Bone marrow (tissue), 2 donors: ENCODE results near the gene PGD.
"Not testable (repeated sequence)": the region's sequence is repeated elsewhere in the genome, so short reads cannot be mapped to it uniquely, and the experiment has no call there.

ENCODE experiments used
- DNase-seq, 2 donors: peaks; one replicate each; lab custom pipeline; 2025; lab: John Stamatoyannopoulos, UW

The PGD gene

DNA sequence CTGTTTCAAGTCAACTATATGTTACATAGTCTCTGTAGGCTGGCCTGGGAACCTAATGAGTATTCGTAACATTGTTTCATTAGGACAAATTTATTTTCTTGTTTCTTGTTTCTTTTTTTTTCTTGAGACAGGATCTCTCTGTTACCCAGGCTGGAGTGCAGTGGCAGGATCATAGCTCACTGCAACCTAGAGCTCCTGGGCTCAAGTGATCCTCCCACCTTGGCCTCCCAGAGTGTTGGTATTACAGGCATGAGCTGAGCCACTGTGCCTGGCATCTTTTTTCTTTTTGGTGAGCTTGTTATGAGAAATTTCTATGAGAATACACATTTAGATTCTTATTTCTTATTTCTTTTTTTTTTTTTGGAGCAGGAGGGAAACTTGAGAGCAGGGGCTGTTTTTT lies 38.2 kb downstream of the PGD start:
- DNase-seq, result no peak

DNA sequence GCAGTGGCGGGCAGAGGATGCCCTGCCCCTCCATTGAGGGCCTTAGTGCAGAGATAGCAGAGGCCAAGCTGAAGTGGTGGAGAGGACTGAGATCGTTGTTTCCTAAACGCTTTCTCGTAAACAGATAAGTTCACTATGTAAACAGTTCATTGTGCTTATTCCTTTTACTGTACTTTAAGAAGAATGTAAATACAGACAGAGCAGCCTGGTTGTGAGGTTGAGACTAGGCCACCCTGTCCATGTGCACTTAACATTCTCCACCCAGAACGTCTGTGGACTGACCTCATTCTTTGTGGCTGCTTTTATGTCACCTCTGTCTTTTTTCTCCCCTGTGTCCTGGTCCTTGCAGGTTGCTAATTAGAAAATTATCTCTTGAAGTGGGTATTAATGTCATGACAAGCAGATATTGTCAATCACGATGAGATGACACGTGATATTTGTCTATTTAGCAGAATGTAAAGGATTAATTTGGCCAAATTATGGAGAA lies 39.9 kb downstream of the PGD start:
- no peak for DNase-seq

DNA sequence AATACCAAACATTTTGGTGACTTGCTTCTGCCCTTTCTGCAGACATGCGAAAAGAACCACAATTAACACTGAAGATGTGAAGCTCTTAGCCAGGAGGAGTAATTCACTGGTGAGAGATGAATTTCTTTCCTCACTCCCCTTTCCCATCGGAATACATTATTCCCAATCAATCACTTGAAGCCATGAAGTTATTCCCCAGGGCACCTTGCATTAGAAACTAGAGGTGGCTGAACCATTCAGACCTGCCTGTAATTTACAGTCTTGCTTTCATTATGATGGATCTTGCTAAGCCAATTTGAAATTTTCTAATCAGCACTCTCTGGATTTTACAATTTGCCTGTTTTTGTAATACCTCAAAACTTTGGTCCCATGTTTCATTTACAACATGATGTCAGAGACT lies 41.4 kb downstream of the PGD start:
- no peak for DNase-seq

DNA sequence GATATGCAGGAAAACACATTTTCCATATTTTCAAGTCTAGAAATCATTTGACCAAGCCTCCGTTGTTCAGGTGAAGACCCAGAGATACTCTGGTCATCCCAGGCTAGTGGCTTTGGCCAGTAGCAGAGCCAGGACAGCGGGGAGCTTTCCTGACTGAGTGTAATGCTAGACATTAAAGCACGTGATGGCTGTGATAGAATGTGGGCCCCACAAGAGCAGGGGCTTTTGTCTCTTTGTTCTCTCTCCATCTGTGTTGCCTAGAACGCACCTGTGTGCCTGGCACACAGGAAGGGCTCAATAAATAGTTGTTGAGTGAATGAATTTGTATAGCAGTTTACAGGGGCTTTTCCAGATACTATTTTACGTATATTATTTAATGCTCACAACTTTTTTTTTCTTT lies 41.9 kb downstream of the PGD start:
- DNase-seq, result no peak

DNA sequence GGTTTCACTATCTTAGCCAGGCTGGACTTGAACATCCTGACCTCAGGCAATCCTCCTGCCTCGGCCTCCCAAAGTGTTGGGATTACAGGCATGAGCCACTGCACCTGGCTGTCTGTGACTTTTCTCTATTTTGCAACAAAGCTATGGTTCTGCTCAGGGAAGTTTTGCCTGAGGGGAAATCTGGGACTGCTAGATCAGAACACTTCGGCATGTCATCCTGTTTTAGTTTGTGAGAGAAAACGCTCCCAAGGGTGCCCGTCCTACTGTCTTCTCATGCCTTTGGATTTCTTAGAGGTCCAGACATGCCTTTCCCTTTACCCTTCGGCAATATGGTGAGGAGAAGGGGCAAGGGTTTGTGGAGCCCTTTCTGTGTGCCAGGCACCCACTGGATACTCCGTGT lies 45.4 kb downstream of the PGD start:
- no peak for DNase-seq

DNA sequence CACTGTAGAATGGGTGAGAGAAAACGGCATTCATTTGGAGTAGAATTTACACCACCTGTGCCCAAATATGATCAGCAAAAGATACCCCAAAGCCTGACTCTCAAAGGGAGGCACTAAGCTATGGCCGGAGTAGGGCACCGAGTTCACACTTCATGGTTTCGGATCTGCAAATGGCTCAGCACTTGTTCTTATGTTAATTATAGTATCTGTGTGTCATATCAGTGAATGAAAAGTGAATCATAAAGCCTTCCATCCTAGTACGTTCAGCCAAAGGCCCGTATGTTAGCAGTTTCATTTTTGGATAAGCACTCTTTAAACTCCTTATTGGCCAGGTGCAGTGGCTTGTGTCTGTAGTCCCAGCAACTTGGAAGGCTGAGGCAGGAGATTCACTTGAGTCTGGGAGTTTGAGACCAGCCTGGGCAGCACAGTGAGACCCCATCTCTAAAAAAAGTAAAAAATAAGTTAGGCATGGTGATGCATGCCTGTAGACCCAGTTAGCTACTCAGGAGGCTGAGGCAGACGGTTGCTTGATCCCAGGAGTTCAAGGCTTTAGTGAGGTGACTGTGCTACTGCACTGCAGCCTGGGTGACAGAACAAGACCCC lies 46.0 kb downstream of the PGD start:
- no peak for DNase-seq

DNA sequence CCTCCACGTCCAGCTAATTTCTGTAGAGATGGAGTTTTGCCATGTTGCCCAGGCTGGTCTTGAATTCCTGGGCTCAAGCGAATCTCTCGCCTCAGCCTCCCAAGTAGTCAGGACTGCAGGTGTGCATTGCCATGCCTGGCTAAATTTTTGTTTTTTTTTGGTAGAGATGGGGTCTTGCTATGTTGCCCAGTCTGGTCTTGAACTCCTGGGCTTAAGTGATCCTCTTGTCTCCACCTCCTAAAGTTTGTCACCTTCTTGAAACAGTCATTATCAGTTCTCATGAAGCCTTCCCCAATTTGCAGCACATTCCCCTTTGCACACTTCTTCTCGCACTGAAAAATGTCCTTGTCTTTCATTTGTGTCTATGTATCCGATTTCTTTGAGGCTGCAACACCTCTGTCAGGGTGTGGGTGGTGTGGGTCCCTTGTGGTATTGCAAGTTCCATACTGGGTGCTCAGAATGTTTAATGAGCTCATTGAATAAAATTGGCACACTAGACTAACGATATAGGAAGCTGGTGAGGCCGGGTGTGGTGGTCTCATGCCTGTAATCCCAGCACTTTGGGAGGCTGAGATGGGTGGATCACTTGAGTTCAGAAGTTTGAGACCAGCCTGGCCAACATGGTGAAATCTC lies 48.0 kb downstream of the PGD start:
- no peak for DNase-seq

DNA sequence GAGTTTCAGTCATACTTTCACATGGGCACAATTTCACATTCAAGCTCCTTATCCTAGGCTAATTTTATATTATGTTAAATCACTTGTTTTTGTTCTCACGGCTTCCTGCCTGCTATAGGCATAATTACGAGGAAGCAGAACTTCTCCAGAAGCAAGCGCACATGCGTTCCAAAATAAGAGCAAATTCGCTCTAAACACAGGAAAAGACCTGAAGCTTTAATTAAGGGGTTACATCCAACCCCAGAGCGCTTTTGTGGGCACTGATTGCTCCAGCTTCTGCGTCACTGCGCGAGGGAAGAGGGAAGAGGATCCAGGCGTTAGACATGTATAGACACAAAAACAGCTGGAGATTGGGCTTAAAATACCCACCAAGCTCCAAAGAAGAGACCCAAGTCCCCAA lies 50.9 kb downstream of the PGD start, which contains the start of gene CORT:
CORT (plus strand) TSS at position 281 of the 400 bp plus-strand sequence. CDS start 193 bp downstream, outside the sequence.
- no peak for DNase-seq

DNA sequence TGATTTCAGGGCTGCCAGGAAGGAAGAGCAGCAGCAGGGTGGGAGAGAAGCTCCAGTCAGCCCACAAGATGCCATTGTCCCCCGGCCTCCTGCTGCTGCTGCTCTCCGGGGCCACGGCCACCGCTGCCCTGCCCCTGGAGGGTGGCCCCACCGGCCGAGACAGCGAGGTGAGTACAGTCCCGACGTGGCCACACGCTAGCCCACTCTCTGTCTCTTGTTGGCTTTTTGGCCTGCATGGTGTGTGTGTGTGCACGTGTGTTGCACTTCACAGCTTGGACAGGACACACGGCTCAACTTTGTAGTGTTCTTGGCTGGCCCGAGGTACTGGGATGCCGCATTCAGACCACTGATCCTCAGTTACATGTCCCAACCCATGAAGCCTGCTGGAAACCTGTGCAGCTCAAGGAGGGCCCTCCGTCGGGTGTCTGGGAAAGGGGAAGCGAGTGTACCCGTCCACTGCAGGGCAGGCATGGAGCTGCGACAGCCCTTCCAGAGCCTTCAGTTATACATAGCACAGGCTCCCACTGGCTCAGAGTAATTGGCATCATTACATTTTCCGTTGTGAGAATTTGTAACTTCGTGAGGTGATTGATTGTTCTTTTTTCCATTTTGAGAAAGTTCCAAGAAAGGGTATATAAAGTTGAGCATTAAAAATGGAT lies 51.4 kb downstream of the PGD start:
- no peak for DNase-seq

DNA sequence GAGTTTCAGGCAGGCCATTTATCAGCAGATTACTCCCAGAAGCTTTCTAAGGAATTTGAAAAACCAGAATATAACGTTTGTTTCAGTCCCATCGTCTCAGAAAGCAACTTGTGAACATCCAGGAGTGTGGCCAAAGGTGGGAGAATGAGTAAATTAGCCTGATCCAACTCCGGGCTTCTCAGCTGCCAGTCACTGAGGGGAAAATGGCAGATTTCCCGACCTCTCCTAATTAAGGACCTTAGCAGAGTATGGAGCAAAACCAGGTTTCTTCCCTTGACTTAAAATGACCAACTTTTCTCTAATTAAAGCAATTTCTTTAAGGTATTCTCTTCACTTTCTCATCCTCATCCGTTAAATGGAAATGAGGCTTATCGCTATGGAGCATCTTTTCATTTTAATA lies 52.0 kb downstream of the PGD start:
- no peak for DNase-seq

DNA sequence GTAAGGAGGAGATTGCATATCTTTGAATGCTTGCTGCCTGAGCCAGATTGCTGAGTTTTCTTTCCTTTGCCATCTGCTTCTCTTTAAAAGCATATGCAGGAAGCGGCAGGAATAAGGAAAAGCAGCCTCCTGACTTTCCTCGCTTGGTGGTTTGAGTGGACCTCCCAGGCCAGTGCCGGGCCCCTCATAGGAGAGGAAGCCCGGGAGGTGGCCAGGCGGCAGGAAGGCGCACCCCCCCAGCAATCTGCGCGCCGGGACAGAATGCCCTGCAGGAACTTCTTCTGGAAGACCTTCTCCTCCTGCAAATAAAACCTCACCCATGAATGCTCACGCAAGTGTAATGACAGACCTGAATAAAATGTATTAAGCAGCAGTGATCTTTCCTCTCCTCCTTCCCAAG lies 52.4 kb downstream of the PGD start:
- DNase-seq, result no peak

DNA sequence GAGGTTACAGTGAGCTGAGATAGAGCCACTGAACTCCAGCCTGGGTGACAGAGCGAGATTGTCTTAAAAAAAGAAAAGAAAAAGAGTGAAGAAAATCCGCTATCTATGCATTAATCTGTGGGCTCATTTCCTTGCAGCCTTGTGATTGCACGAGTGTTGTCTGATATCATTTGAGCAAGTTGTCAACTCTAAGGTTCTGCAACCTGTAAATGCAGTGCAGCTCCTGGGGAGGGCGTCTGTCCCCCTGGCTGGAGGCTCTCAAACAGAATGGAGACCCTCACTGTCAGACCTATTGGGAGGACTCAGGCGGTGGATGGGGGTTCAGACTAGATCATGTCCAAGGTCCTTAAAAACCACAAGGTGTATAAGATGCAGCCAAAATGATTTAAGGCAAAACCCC lies 57.2 kb downstream of the PGD start:
- no peak for DNase-seq

DNA sequence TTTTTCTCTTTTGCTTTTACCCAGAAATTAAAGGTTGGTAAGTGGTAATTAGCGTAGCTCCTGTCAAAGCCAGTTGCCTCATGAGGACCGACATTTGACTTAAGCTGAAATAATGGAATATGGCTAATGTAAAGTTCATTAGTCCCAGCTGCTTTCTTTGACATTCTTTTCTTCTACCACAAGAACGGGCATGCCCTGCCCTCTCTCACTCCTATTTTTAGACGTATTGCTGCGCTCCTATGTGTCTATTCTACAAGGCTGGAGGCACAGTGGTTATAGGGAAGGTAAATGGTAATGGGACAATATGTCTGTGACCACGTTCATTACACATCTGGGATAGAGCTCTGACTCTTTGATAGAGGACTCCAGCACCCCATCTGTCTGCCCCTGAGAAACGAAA lies 57.8 kb downstream of the PGD start:
- DNase-seq, result no peak

DNA sequence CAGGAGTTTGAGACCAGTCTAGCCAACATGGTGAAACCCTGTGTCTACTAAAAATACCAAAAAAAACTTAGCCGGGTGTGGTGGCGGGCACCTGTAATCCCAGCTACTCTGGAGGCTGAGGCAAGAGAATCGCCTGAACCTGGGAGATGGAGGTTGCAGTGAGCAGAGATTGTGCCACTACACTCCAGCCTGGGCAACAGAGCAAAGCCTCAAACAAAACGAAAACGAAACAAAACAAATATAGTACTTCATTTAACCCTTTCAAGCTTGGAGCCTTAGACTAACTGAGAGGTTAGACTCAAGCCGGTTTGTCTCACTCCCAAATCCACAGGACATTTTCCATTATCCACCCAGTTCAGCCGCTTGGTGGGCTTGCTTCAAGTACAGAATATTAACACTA lies 58.6 kb downstream of the PGD start:
- not testable (repeated sequence) for DNase-seq

DNA sequence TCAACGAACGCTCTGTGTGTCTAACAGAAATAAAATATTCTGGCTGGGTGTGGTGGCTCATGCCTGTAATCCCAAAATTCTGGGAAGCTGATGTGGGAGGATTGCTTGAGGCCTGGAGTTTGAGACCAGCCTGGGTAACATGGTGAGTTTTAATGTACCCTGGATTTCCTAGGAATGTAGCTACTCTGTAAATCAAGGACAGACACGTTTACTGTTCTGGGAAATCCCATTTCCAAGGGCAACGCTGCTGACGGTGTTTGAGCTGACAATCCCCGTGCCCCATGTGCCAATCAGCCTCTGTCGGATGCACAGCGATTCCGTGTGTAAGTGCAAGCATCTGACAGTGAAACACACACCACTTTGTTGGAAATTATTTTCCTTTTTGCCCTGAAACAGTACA lies 59.0 kb downstream of the PGD start:
- DNase-seq, result no peak

DNA sequence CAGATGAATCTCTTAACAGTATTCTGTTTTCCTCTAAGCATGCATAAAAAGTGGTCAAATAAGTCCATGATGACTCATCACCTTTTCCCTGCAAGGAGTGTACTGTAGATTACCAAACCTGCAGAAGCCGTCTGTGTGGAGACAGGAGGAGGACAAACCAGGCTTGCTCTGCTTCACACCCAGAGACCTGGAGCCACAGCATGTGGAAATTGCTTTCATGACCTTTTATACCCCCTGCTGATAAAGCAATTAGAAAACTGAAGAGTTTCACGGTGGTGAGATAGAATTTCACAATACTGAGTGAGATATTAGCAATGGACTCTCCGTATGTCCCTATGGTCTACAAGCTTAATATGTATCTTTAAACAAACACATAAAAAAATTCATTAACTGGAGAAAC lies 60.3 kb downstream of the PGD start:
- no peak for DNase-seq

DNA sequence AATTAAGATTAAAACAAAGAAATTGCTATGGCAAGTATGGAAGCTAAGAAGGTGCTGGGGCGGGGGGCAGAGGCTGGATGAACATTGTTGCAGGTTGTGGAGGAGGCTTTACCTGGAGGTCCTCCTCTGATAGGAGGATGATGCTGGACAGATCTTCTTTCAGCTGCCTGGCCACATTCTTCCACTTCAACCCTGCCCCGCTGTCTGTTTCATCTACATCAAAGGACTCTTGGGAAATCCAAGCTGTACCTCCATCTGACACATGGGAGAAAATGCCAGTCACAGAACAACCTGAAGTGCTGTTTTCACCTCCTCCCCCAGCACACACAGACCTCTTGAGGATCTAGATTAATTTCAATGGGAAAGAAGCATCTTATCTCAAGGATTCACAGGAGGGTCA lies 68.2 kb downstream of the PGD start:
- no peak for DNase-seq

DNA sequence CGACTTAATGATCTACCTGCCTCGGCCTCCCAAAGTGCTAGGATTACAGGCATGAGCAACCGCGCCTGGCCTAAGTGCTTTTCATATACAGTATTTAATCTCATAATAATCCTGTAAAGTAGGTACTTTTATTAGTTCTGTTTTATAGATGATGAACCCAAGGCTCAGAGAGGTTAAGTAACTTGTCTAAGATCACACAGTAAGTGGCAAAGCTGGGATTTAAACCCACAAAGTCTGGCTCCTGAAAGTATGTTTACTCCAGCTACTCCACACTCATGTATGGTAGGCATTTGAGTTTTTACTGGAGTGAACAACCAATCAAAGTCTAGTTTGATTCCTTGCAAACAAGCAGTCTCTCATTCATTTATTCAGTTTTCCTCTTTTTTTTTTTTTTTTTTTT lies 71.2 kb downstream of the PGD start:
- DNase-seq, result no peak
